ENCODE measurements around the gene ETS1.

The ETS1 gene

GRCh38 chr11:128563942-128564641 is 23.3 kb downstream of the ETS1 start:
- TF ChIP-seq CTCF (IDR thresholded peaks at IDR 0.05; ENCODE audit: low read depth, low read length), result no peak
- DNase-seq, result no peak
- no peaks in the 10 kb centered on the region for H3K9me3 ChIP-seq (ENCODE audit: severe bottlenecking)
- H3K27me3 ChIP-seq (ENCODE audit: insufficient read depth, low read depth, severe bottlenecking), result no peaks in the 10 kb centered on the region
- no peaks in the 10 kb centered on the region for H3K36me3 ChIP-seq
- no peak overlapping the region for H3K4me3 ChIP-seq (ENCODE audit: low read depth, low read length)
- no peak overlapping the region for H3K27ac ChIP-seq

GRCh38 chr11:128563308-128563707 is 24.1 kb downstream of the ETS1 start:
- no peak for TF ChIP-seq CTCF (IDR thresholded peaks at IDR 0.05; ENCODE audit: low read depth, low read length)
- H3K27ac ChIP-seq, result no peak overlapping the region
- H3K36me3 ChIP-seq, result no peaks in the 10 kb centered on the region
- H3K4me3 ChIP-seq (ENCODE audit: low read depth, low read length), result no peak overlapping the region
- DNase-seq, result no peak
- no peaks in the 10 kb centered on the region for H3K9me3 ChIP-seq (ENCODE audit: severe bottlenecking)
- H3K27me3 ChIP-seq (ENCODE audit: insufficient read depth, low read depth, severe bottlenecking), result no peaks in the 10 kb centered on the region

GRCh38 chr11:128559496-128560103 is 27.8 kb downstream of the ETS1 start:
- TF ChIP-seq CTCF (IDR thresholded peaks at IDR 0.05; ENCODE audit: low read depth, low read length), result no peak
- no peak for DNase-seq
- Histone ChIP-seq H3K27ac (no peak overlapping the region), H3K9me3 (ENCODE audit: severe bottlenecking) (no peaks in the 10 kb centered on the region), H3K27me3 (ENCODE audit: insufficient read depth, low read depth, severe bottlenecking) (no peaks in the 10 kb centered on the region), H3K36me3 (no peaks in the 10 kb centered on the region), H3K4me3 (ENCODE audit: low read depth, low read length) (no peak overlapping the region)

- Histone ChIP-seq H3K4me3 (ENCODE audit: low read depth, low read length) (no peak overlapping the region), H3K27ac (no peak overlapping the region), H3K27me3 (ENCODE audit: insufficient read depth, low read depth, severe bottlenecking) (no peaks in the 10 kb centered on the region), H3K9me3 (ENCODE audit: severe bottlenecking) (no peaks in the 10 kb centered on the region), H3K36me3 (no peaks in the 10 kb centered on the region)
- DNase-seq, result peak; percentile 32
- TF ChIP-seq CTCF (IDR thresholded peaks at IDR 0.05; ENCODE audit: low read depth, low read length), result peak; percentile 52
Measured at GRCh38 chr11:128555606-128556005, 31.8 kb downstream of the ETS1 start.

- Histone ChIP-seq H3K27me3 (ENCODE audit: insufficient read depth, low read depth, severe bottlenecking) (no peaks in the 10 kb centered on the region), H3K36me3 (no peaks in the 10 kb centered on the region), H3K4me3 (ENCODE audit: low read depth, low read length) (no peak overlapping the region), H3K9me3 (ENCODE audit: severe bottlenecking) (no peaks in the 10 kb centered on the region), H3K27ac (no peak overlapping the region)
- peak; percentile 59 for TF ChIP-seq CTCF (IDR thresholded peaks at IDR 0.05; ENCODE audit: low read depth, low read length)
- peak; percentile 37 for DNase-seq
Measured at GRCh38 chr11:128553662-128554362, 33.5 kb downstream of the ETS1 start.

Data from WERI-Rb-1 (cell line).